Measurements from ENCODE around the gene RPP40. TPM values are rescaled to one million over a fixed set of nuclear protein-coding genes. Genes with fewer than 3 reads are reported as not detected.

Gene RPP40
- total RNA-seq, 1 experiment from 2014 or later: 30.7 TPM

DNA sequence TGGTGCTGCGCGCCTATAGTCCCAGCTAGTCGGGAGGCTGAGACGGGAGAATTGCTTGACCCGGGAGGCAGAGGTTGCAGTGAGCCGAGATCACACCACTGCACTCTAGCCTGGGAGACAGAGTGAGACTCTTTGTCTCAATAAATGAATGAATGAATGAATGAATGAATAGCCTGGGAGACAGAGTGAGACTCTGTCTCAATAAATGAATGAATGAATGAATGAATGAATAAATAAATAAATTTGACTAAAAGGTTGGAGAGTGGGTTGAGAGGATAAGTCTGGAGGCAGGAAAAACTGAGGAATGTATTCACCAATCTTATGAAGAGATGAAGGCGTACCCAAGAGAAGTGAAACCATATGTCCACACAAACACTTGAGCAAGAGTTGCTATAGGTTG lies 24.5 kb upstream of the RPP40 start:
- H3K27me3 ChIP-seq (replicated peaks; ENCODE audit: insufficient read depth, low read depth, low read length, poor library complexity): no peaks in the 10 kb centered on the region
- ChIA-PET POLR2A (ENCODE audit: low non-redundant PET) (no interaction called here), CTCF (no interaction called here)
- no peak overlapping the region for H3K27ac ChIP-seq (ENCODE audit: low read depth, low read length, poor library complexity, severe bottlenecking)
- no peak for TF ChIP-seq EZH2 (IDR thresholded peaks at IDR 0.05; ENCODE audit: borderline replicate concordance, low read depth, low read length, poor library complexity, severe bottlenecking)
- TF ChIP-seq, protein P1, sequence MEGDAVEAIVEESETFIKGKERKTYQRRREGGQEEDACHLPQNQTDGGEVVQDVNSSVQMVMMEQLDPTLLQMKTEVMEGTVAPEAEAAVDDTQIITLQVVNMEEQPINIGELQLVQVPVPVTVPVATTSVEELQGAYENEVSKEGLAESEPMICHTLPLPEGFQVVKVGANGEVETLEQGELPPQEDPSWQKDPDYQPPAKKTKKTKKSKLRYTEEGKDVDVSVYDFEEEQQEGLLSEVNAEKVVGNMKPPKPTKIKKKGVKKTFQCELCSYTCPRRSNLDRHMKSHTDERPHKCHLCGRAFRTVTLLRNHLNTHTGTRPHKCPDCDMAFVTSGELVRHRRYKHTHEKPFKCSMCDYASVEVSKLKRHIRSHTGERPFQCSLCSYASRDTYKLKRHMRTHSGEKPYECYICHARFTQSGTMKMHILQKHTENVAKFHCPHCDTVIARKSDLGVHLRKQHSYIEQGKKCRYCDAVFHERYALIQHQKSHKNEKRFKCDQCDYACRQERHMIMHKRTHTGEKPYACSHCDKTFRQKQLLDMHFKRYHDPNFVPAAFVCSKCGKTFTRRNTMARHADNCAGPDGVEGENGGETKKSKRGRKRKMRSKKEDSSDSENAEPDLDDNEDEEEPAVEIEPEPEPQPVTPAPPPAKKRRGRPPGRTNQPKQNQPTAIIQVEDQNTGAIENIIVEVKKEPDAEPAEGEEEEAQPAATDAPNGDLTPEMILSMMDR (conservative IDR thresholded peaks at IDR 0.05; ENCODE audit: low read depth, low read length): no peak
- intact Hi-C loops (cut with micrococcal nuclease; ENCODE audit: unreplicated experiment): no loop called here
- no peaks in the 10 kb centered on the region for H3K36me3 ChIP-seq (ENCODE audit: insufficient read depth, low read length, poor library complexity, severe bottlenecking)
- H3K9me3 ChIP-seq (ENCODE audit: low read depth, low read length, poor library complexity, severe bottlenecking): no peaks in the 10 kb centered on the region
- H3K4me3 ChIP-seq (ENCODE audit: low read depth, low read length, poor library complexity, severe bottlenecking): no peak overlapping the region
- no TSS peak for BruUV-seq (replicated peaks)
- no peak for DNase-seq (ENCODE audit: low spot score)
- peaks cover 45% of the 10 kb centered on the region for H3K4me1 ChIP-seq (ENCODE audit: insufficient read depth, low read length, poor library complexity, severe bottlenecking)

DNA sequence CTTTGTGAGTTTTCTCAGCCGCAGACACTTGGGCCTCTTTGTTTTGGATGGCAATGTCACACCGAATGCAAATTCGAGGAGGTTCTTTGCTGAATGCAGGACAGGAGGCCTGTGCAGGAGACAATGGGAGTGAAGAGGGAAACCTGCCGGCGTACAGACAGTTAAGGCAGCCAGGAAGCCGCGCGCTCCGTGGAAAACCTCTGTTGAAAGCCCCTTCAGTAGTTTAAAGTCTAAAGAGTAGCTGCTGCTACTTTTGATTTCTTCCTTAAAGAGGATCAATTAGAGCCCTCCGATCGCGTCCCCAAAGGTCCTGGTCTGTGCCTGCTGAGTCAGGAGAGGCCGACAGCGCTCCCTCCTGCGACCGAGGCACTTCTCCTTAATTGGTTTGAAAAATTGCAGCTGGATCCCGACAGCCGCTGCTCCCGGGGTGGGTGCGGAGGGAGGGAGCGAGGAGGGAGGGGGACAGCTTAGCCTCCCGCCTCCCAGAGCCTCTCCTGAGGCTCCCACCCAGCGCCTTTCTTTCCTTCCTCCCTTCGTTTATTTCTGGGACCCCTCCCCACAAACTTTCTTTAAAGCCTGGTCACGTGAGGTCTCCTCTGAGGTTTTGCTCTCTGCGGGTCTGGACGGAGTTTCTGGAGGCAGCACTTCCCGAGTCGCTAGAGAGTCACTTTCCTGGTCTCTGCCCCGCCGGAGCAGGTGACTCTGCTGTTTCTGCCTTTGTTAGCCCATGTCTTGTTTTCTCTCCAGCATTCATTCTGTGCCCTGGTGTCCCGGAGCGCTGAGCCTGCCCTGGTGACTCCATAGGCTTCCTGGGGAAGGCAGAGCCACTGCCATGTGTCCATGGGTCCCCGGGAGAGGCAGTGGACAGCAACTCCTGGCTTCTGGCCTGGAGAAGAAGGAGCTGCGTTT lies 22.3 kb upstream of the RPP40 start:
- Histone ChIP-seq H3K4me3 (ENCODE audit: low read depth, low read length, poor library complexity, severe bottlenecking) (peak overlapping the region; percentile 38), H3K27ac (ENCODE audit: low read depth, low read length, poor library complexity, severe bottlenecking) (peak overlapping the region; percentile 81), H3K36me3 (ENCODE audit: insufficient read depth, low read length, poor library complexity, severe bottlenecking) (no peaks in the 10 kb centered on the region), H3K27me3 (replicated peaks; ENCODE audit: insufficient read depth, low read depth, low read length, poor library complexity) (no peaks in the 10 kb centered on the region), H3K9me3 (ENCODE audit: low read depth, low read length, poor library complexity, severe bottlenecking) (no peaks in the 10 kb centered on the region), H3K4me1 (ENCODE audit: insufficient read depth, low read length, poor library complexity, severe bottlenecking) (peaks cover 25% of the 10 kb centered on the region)
- TF ChIP-seq, protein P1 (conservative IDR thresholded peaks at IDR 0.05; ENCODE audit: low read depth, low read length): peak; percentile 32; the same call in 1 of the 2 replicates
- no peak for TF ChIP-seq EZH2 (IDR thresholded peaks at IDR 0.05; ENCODE audit: borderline replicate concordance, low read depth, low read length, poor library complexity, severe bottlenecking)
- POLR2A ChIA-PET (ENCODE audit: low non-redundant PET): no interaction called here
- CTCF ChIA-PET: no interaction called here
- TSS peak; percentile 84 for BruUV-seq (replicated peaks)
- intact Hi-C loops (cut with micrococcal nuclease; ENCODE audit: unreplicated experiment): no loop called here
- peak; percentile 89 for DNase-seq (ENCODE audit: low spot score)

DNA sequence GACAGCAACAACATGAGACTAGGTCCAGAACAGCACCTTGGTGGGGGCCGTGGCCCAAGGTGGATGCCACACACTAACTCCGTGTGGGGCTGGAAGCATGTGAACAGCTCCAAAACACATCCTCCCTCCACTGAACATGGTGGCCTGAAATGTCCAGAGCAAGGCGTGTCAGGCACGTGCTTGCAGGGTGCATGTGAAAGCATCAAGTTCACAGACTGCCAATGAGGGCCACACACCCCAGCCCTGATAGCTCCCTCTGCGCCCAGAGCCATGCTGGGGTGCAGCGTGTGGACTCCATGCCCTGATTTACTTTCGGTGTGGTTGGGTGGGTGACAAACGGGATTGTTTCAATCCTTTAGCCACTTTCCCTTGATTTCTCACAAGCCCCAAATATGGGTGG lies 20.1 kb upstream of the RPP40 start:
- no peaks in the 10 kb centered on the region for H3K9me3 ChIP-seq (ENCODE audit: low read depth, low read length, poor library complexity, severe bottlenecking)
- no peak overlapping the region for H3K4me3 ChIP-seq (ENCODE audit: low read depth, low read length, poor library complexity, severe bottlenecking)
- TF ChIP-seq EZH2 (IDR thresholded peaks at IDR 0.05; ENCODE audit: borderline replicate concordance, low read depth, low read length, poor library complexity, severe bottlenecking): no peak
- TF ChIP-seq, protein P1 (conservative IDR thresholded peaks at IDR 0.05; ENCODE audit: low read depth, low read length): no peak
- peaks cover 16% of the 10 kb centered on the region for H3K4me1 ChIP-seq (ENCODE audit: insufficient read depth, low read length, poor library complexity, severe bottlenecking)
- no peaks in the 10 kb centered on the region for H3K36me3 ChIP-seq (ENCODE audit: insufficient read depth, low read length, poor library complexity, severe bottlenecking)
- H3K27me3 ChIP-seq (replicated peaks; ENCODE audit: insufficient read depth, low read depth, low read length, poor library complexity): no peaks in the 10 kb centered on the region
- intact Hi-C loops (cut with micrococcal nuclease; ENCODE audit: unreplicated experiment): no loop called here
- DNase-seq (ENCODE audit: low spot score): no peak
- no peak overlapping the region for H3K27ac ChIP-seq (ENCODE audit: low read depth, low read length, poor library complexity, severe bottlenecking)
- ChIA-PET CTCF (no interaction called here), POLR2A (ENCODE audit: low non-redundant PET) (no interaction called here)
- no TSS peak for BruUV-seq (replicated peaks)

All from A673 (cell line).